ENCODE results near the gene TPSB2.
"Not testable (repeated sequence)": the region's sequence is repeated elsewhere in the genome, so short reads cannot be mapped to it uniquely, and the experiment has no call there.

Gene TPSB2

GRCh38 chr16:1256874-1257322, 26.9 kb upstream of the TPSB2 start:
- DNase-seq (ENCODE audit: extremely low spot score): no peak
- POLR2A ChIA-PET: no interaction called here
- CTCF ChIA-PET: no interaction called here

GRCh38 chr16:1256296-1256873, 26.4 kb upstream of the TPSB2 start:
- POLR2A ChIA-PET; CTCF ChIA-PET; DNase-seq (ENCODE audit: extremely low spot score): not testable (repeated sequence)

More at GRCh38 chr16:1256874-1257322, 26.9 kb upstream of the TPSB2 start:
- no peak for TF ChIP-seq CTCF (IDR thresholded peaks at IDR 0.05; ENCODE audit: control extremely low read depth, extremely low read depth, low read depth, missing control alignments)

- DNase-seq (ENCODE audit: extremely low spot score); CTCF ChIA-PET; POLR2A ChIA-PET: not testable (repeated sequence)
Measured at GRCh38 chr16:1255276-1256122, 25.5 kb upstream of the TPSB2 start, which contains the start of gene TPSD1. TSS of gene TPSD1 (plus strand) at chr16:1256069. CDS start at chr16:1256281, 212 bp downstream.

- CTCF ChIA-PET; POLR2A ChIA-PET; DNase-seq (ENCODE audit: extremely low spot score): not testable (repeated sequence)
Measured at GRCh38 chr16:1254821-1255220, 24.8 kb upstream of the TPSB2 start.

- DNase-seq (ENCODE audit: extremely low spot score); CTCF ChIA-PET; POLR2A ChIA-PET: not testable (repeated sequence)
Measured at GRCh38 chr16:1253701-1254364, 23.8 kb upstream of the TPSB2 start.

- POLR2A ChIA-PET; DNase-seq (ENCODE audit: extremely low spot score); CTCF ChIA-PET: not testable (repeated sequence)
Measured at GRCh38 chr16:1249031-1249755, 19.2 kb upstream of the TPSB2 start.

- CTCF ChIA-PET; DNase-seq (ENCODE audit: extremely low spot score); POLR2A ChIA-PET: not testable (repeated sequence)
Measured at GRCh38 chr16:1247903-1248537, 18.0 kb upstream of the TPSB2 start.

GRCh38 chr16:1245452-1246020, 15.6 kb upstream of the TPSB2 start:
- no peak for DNase-seq (ENCODE audit: extremely low spot score)
- ChIA-PET POLR2A (no interaction called here), CTCF (no interaction called here)
- TF ChIP-seq CTCF (IDR thresholded peaks at IDR 0.05; ENCODE audit: control extremely low read depth, extremely low read depth, low read depth, missing control alignments): no peak

- ChIA-PET CTCF (no interaction called here), POLR2A (no interaction called here)
- DNase-seq (ENCODE audit: extremely low spot score): no peak
- TF ChIP-seq CTCF (IDR thresholded peaks at IDR 0.05; ENCODE audit: control extremely low read depth, extremely low read depth, low read depth, missing control alignments): no peak
Measured at GRCh38 chr16:1244881-1245280, 14.9 kb upstream of the TPSB2 start.

GRCh38 chr16:1243907-1244850, 14.2 kb upstream of the TPSB2 start:
- CTCF ChIA-PET; DNase-seq (ENCODE audit: extremely low spot score); POLR2A ChIA-PET: not testable (repeated sequence)

GRCh38 chr16:1243363-1243762, 13.4 kb upstream of the TPSB2 start:
- DNase-seq (ENCODE audit: extremely low spot score); CTCF ChIA-PET; POLR2A ChIA-PET: not testable (repeated sequence)

GRCh38 chr16:1241081-1241480, 11.1 kb upstream of the TPSB2 start:
- DNase-seq (ENCODE audit: extremely low spot score); CTCF ChIA-PET; POLR2A ChIA-PET: not testable (repeated sequence)

Data from GM10248 (cell line).